Measurements from ENCODE around the gene MRPL18.
"Not testable (repeated sequence)": the region's sequence is repeated elsewhere in the genome, so short reads cannot be mapped to it uniquely, and the experiment has no call there.

The MRPL18 gene

GRCh38 chr6:159790149-159790955, at the start of gene MRPL18:
Gene MRPL18, plus strand, starts transcription at chr6:159790467. Its CDS starts 121 bp downstream, at chr6:159790588.
- peak; percentile 91 for DNase-seq

- no peak for DNase-seq
These were observed 48.1 kb upstream of the MRPL18 start for GRCh38 chr6:159742165-159742564.

- no peak for DNase-seq
These were observed 45.2 kb upstream of the MRPL18 start for GRCh38 chr6:159745081-159745480.

GRCh38 chr6:159746759-159747158, 43.5 kb upstream of the MRPL18 start:
- no peak for DNase-seq

- DNase-seq: not testable (repeated sequence)
These were observed 42.1 kb upstream of the MRPL18 start for GRCh38 chr6:159748127-159748526.

GRCh38 chr6:159751448-159751847, 38.8 kb upstream of the MRPL18 start:
- no peak for DNase-seq

- DNase-seq: no peak
These were observed 37.0 kb upstream of the MRPL18 start for GRCh38 chr6:159753081-159753872.

- DNase-seq: no peak
These were observed 35.9 kb upstream of the MRPL18 start for GRCh38 chr6:159754401-159754800.

- no peak for DNase-seq
These were observed 35.0 kb upstream of the MRPL18 start for GRCh38 chr6:159754959-159755914.

- DNase-seq: no peak
These were observed 33.8 kb upstream of the MRPL18 start for GRCh38 chr6:159756508-159756907.

GRCh38 chr6:159758031-159759001, 32.0 kb upstream of the MRPL18 start:
- no peak for DNase-seq

- DNase-seq: no peak
These were observed 30.6 kb upstream of the MRPL18 start for GRCh38 chr6:159759645-159760044.

GRCh38 chr6:159760602-159761057, 29.6 kb upstream of the MRPL18 start:
- DNase-seq: no peak

- no peak for DNase-seq
These were observed 29.0 kb upstream of the MRPL18 start for GRCh38 chr6:159761129-159761872.

GRCh38 chr6:159761873-159762680, 28.2 kb upstream of the MRPL18 start, which contains the start of gene ACAT2:
Gene ACAT2, plus strand, starts transcription at chr6:159762045. Its CDS starts 43 bp downstream, at chr6:159762088.
- DNase-seq: peak; percentile 93

- DNase-seq: peak; percentile 40
These were observed 27.5 kb upstream of the MRPL18 start for GRCh38 chr6:159762681-159763293.

GRCh38 chr6:159766906-159767305, 23.4 kb upstream of the MRPL18 start:
- DNase-seq: no peak

GRCh38 chr6:159769470-159769869, 20.8 kb upstream of the MRPL18 start:
- no peak for DNase-seq

- no peak for DNase-seq
These were observed 18.1 kb upstream of the MRPL18 start for GRCh38 chr6:159772196-159772595.
